Measurements from ENCODE around the gene KBTBD6. TPM values are rescaled to one million over a fixed set of nuclear protein-coding genes. Genes with fewer than 3 reads are reported as not detected.

Gene KBTBD6
- total and polyA plus RNA-seq, 2 of the 8 experiments (the other 6 are each of a cell fraction or from before 2014, with no cell fraction given) = 4.5 to 11.3 TPM

DNA sequence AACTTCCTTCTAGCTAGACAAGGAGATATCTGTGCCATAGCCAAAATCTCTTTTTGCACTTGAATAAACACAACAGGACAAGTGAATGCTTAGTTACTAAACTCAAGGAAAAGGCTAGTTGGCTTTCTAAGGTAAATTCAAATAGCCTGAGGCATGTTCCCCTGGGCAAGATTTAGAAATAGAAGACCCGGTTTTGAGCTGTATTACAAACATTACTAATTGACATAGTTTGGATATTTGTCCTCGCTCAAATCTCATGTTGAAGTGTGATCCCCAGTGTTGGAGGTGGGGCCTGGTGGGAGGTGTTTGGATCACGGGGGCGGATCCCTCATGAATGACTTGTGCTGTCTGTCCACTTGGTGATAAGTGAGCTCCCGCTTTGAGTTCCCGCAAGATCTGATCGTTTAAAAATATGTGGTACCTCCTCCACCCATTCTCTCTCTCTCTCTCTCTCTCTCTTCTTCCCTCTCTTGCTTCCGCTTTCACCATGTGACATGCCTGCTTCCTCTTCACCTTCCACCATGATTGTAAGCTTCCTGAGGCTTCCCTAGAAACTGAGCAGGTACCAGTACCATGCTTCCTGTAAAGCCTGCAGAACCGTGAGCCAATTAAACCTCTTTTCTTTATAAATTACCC, 3.9 kb upstream of the KBTBD6 start:
- no peaks in the 10 kb centered on the region for H3K9me3 ChIP-seq (ENCODE audit: insufficient read depth in 2 of 2, low read depth in 1 of 2, low read length in 1 of 2)
- H3K27me3 ChIP-seq (replicated peaks in 1 of 4; ENCODE audit: control insufficient read depth in 3 of 4, extremely low read depth in 1 of 4, insufficient read depth in 3 of 4, low read length in 3 of 4) = no peaks in the 10 kb centered on the region
- no peak overlapping the region for H3K4me2 ChIP-seq (ENCODE audit: insufficient read depth in 1 of 2, low read depth in 2 of 2, low read length in 2 of 2)
- peaks cover 6% of the 10 kb centered on the region; the same call in 1 of the 2 replicates for H3K23me2 ChIP-seq (ENCODE audit: low read depth, low read length)
- H3K9ac ChIP-seq (replicated peaks in 1 of 4; ENCODE audit: extremely low read depth in 1 of 4, low read depth in 3 of 4, low read length in 3 of 4) = no peak overlapping the region
- H2BK12ac ChIP-seq (ENCODE audit: low read depth, low read length) = no peak overlapping the region
- H2BK5ac ChIP-seq (ENCODE audit: low read depth, low read length) = no peak overlapping the region
- H4K5ac ChIP-seq (ENCODE audit: insufficient read length, low read depth, low read length) = no peak overlapping the region
- no peak overlapping the region for H3K23ac ChIP-seq (ENCODE audit: insufficient read length)
- H3K14ac ChIP-seq (ENCODE audit: insufficient read length) = no peak overlapping the region
- peaks cover 0 to 6% of the 10 kb centered on the region in 2 experiments; a peak in 1 of 4 replicates for H3K79me2 ChIP-seq (ENCODE audit: control insufficient read depth in 1 of 2, insufficient read depth in 2 of 2, low read length in 2 of 2)
- H3K4me1 ChIP-seq (replicated peaks in 1 of 4; ENCODE audit: control insufficient read depth in 3 of 4, insufficient read depth in 4 of 4, low read length in 3 of 4) = peaks cover 0 to 4% (median 1%) of the 10 kb centered on the region in 4 experiments; a peak in 2 of 7 replicates
- no peak overlapping the region for H3K56ac ChIP-seq (replicated peaks; ENCODE audit: insufficient read length, low read depth, low read length)
- 84% methylated on average over 9 of the region's 9 CpGs; no CpG with 5 or more reads in 1 of the 2 experiments for WGBS, 2 experiments (ENCODE audit: extremely low coverage in 1 of 2, insufficient coverage in 1 of 2, insufficient read length in 1 of 2, insufficient replicate concordance in 2 of 2, low coverage in 1 of 2, low lambda C conversion rate in 2 of 2, missing lambda C conversion rate in 1 of 2)
- no peak overlapping the region for H3K4me3 ChIP-seq (ENCODE audit: extremely low read depth in 1 of 4, insufficient read depth in 2 of 4, low read depth in 3 of 4, low read length in 4 of 4)
- no peak overlapping the region for H2BK120ac ChIP-seq (replicated peaks; ENCODE audit: low read depth, low read length)
- H3K27ac ChIP-seq (ENCODE audit: low read depth, low read length) = no peak overlapping the region
- no peaks in the 10 kb centered on the region for H4K20me1 ChIP-seq (replicated peaks in 1 of 2; ENCODE audit: control insufficient read depth in 1 of 2, insufficient read depth in 2 of 2, low read length in 2 of 2)
- no peak overlapping the region for H4K91ac ChIP-seq (replicated peaks; ENCODE audit: insufficient read length, low read length)
- POLR2A ChIA-PET (ENCODE audit: partially characterized antibody) = interaction anchor here (0.7 kb wide), 1 partner anchor 25 kb away, joined by 3 read pairs; no protein-coding TSS in a partner anchor
- H2BK20ac ChIP-seq (ENCODE audit: low read length) = no peak overlapping the region
- CTCF ChIA-PET (ENCODE audit: partially characterized antibody) = interaction anchor here (0.9 to 2.6 kb wide), 2 partner anchors 60 to 323 kb away, joined by 4 to 7 read pairs; no protein-coding TSS in a partner anchor
- H3K18ac ChIP-seq (ENCODE audit: extremely low read depth, low read length) = no peak overlapping the region
- H2AFZ ChIP-seq (ENCODE audit: low read length) = no peak overlapping the region
- no peak overlapping the region for H3K4ac ChIP-seq (replicated peaks; ENCODE audit: insufficient read length, low read depth, low read length)
- H2BK15ac ChIP-seq (ENCODE audit: low read length) = no peak overlapping the region
- H2AK5ac ChIP-seq (ENCODE audit: low read depth, low read length) = no peak overlapping the region
- peaks cover 2% of the 10 kb centered on the region; the same call in 1 of the 2 replicates for H3K79me1 ChIP-seq (ENCODE audit: low read depth, low read length)
- FAIRE-seq (no peak), DNase-seq (ENCODE audit: low read depth in 1 of 2, low spot score in 2 of 2) (no peak)
- H4K8ac ChIP-seq (ENCODE audit: extremely low read depth, insufficient read depth, low read length) = no peak overlapping the region
- no peaks in the 10 kb centered on the region for H3K36me3 ChIP-seq (ENCODE audit: control insufficient read depth in 2 of 4, insufficient read depth in 4 of 4, low read length in 3 of 4)
- TF ChIP-seq EP300 (IDR thresholded peaks at IDR 0.05; ENCODE audit: borderline replicate concordance in 1 of 2, low read depth in 2 of 2, low read length in 2 of 2) (no peak), RXRA (IDR thresholded peaks at IDR 0.05; ENCODE audit: insufficient read depth, low read depth, low read length) (no peak), CREB1 (IDR thresholded peaks at IDR 0.05) (no peak), FOSL1 (IDR thresholded peaks at IDR 0.05; ENCODE audit: insufficient read depth, low read depth, low read length) (no peak), CBX8 (IDR thresholded peaks at IDR 0.05; ENCODE audit: borderline replicate concordance, low read depth, low read length) (no peak), NRF1 (IDR thresholded peaks at IDR 0.05; ENCODE audit: low read depth, low read length) (no peak), MAFK (IDR thresholded peaks at IDR 0.05; ENCODE audit: low read depth, low read length) (no peak), SIX5 (IDR thresholded peaks at IDR 0.05; ENCODE audit: low read depth, low read length) (no peak), ATF2 (IDR thresholded peaks at IDR 0.05; ENCODE audit: low read length) (no peak), KDM4A (IDR thresholded peaks at IDR 0.05; ENCODE audit: low read depth, low read length, severe bottlenecking) (no peak)

Measured in H1 (cell line).